NCI-H1092 (cell line): ENCODE measurements around the gene PIGM.

Experiments used
- DNase-seq: peaks from one replicate; lab custom pipeline; 2025; lab: John Stamatoyannopoulos, UW

PIGM gene

GRCh38 chr1:160031365-160032164 is at the start of gene PIGM:
Gene PIGM, minus strand, starts transcription at chr1:160031990. Its CDS starts 251 bp downstream, at chr1:160031739.
- peak; percentile 98 for DNase-seq

- no peak for DNase-seq
Observed at GRCh38 chr1:160081261-160081936, 49.6 kb upstream of the PIGM start, which contains the start of gene KCNJ9. Gene KCNJ9, plus strand, starts transcription at chr1:160081538. Its CDS starts 2,493 bp downstream, at chr1:160084031.

- no peak for DNase-seq
Observed at GRCh38 chr1:160080381-160081100, 48.8 kb upstream of the PIGM start.

- no peak for DNase-seq
Observed at GRCh38 chr1:160079448-160079847, 47.7 kb upstream of the PIGM start.

GRCh38 chr1:160078512-160079195 is 46.9 kb upstream of the PIGM start:
- no peak for DNase-seq

GRCh38 chr1:160077486-160077885 is 45.7 kb upstream of the PIGM start:
- DNase-seq = no peak

- DNase-seq = no peak
Observed at GRCh38 chr1:160076295-160076694, 44.5 kb upstream of the PIGM start.

GRCh38 chr1:160075836-160076235 is 44.0 kb upstream of the PIGM start:
- DNase-seq = no peak

GRCh38 chr1:160074865-160075264 is 43.1 kb upstream of the PIGM start:
- no peak for DNase-seq

- no peak for DNase-seq
Observed at GRCh38 chr1:160071289-160071688, 39.5 kb upstream of the PIGM start.

- DNase-seq = no peak
Observed at GRCh38 chr1:160070243-160071163, 38.7 kb upstream of the PIGM start.

- no peak for DNase-seq
Observed at GRCh38 chr1:160069460-160070231, 37.9 kb upstream of the PIGM start, which contains the start of gene KCNJ10. Gene KCNJ10, minus strand, starts transcription at chr1:160070160. Its CDS starts 27,628 bp downstream, at chr1:160042532.

GRCh38 chr1:160068225-160068624 is 36.4 kb upstream of the PIGM start:
- no peak for DNase-seq

- no peak for DNase-seq
Observed at GRCh38 chr1:160066829-160067745, 35.3 kb upstream of the PIGM start.

- DNase-seq = no peak
Observed at GRCh38 chr1:160064746-160065145, 33.0 kb upstream of the PIGM start.

GRCh38 chr1:160064164-160064563 is 32.4 kb upstream of the PIGM start:
- no peak for DNase-seq

GRCh38 chr1:160063176-160063575 is 31.4 kb upstream of the PIGM start:
- no peak for DNase-seq

- DNase-seq = no peak
Observed at GRCh38 chr1:160062230-160062532, 30.4 kb upstream of the PIGM start.
